ENCODE results near the gene ATG10. TPM values are rescaled to one million over a fixed set of nuclear protein-coding genes. Genes with fewer than 3 reads are reported as not detected.

Gene ATG10
- total RNA-seq (ENCODE audit: unreplicated experiment): 6.2 TPM
- long read RNA-seq, partial matches to known transcripts: 0 of 2 reads
- long read RNA-seq, other reads (novel, unspliced or antisense): 1 of 2 reads

DNA sequence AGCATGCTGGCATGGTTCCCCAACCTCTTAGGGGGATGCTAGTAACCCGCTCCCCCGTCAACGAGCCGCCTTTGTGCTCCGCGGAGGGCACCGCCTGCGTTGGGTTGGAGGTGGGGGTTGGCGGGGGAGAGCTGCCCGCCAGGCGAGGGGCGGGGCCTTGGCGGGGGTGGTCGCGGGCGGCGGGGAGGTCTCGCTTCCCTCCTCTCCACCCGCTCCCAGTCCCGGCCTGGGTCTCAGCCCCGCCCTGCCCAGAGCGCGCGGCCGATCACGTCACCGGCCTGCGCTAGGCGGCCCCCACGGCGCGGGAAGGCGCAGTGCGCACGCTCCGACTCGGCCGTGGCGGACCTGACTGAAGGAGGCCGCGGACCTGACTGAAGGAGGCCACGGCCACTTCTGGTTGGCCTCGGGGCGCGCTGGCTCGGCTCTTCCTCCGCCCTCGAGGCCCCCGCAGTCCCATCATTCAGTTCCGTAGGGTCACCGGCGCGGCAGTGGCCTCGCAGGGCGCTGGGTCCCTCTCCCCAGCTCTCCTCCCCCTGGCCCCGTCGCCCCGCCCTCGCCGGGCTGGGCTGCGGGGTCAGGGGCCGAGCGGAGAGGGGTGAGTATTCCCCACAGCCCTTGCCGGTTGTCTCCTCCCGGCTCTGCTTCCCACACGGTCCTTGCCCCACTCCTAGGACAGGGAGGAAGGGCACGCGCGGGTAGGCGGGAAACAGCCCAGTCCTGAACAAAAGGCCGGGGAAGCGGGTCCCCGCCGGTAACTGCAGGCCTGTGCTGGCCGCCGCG lies at the start of gene ATG10:
Gene ATG10 (plus strand): TSS at position 312 of the 780 bp plus-strand sequence. CDS start 15,548 bp downstream, outside the sequence.
- Mint-ChIP-seq H3K4me3 (ENCODE audit: unreplicated experiment) (peak within 1 kb of the TSS; percentile 90), H3K27ac (ENCODE audit: unreplicated experiment) (peak within 1 kb of the TSS; percentile 89), H3K36me3 (ENCODE audit: low read depth, unreplicated experiment) (no peaks in the 10 kb centered on the region), H3K9me3 (ENCODE audit: unreplicated experiment) (no peaks in the 10 kb centered on the region), H3K27me3 (ENCODE audit: unreplicated experiment) (peaks cover 3% of the 10 kb centered on the region), H3K4me1 (ENCODE audit: unreplicated experiment) (peaks cover 17% of the 10 kb centered on the region)
- DNase-seq (ENCODE audit: low spot score): peak; percentile 96
- TF ChIP-seq, protein P1, sequence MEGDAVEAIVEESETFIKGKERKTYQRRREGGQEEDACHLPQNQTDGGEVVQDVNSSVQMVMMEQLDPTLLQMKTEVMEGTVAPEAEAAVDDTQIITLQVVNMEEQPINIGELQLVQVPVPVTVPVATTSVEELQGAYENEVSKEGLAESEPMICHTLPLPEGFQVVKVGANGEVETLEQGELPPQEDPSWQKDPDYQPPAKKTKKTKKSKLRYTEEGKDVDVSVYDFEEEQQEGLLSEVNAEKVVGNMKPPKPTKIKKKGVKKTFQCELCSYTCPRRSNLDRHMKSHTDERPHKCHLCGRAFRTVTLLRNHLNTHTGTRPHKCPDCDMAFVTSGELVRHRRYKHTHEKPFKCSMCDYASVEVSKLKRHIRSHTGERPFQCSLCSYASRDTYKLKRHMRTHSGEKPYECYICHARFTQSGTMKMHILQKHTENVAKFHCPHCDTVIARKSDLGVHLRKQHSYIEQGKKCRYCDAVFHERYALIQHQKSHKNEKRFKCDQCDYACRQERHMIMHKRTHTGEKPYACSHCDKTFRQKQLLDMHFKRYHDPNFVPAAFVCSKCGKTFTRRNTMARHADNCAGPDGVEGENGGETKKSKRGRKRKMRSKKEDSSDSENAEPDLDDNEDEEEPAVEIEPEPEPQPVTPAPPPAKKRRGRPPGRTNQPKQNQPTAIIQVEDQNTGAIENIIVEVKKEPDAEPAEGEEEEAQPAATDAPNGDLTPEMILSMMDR (IDR thresholded peaks at IDR 0.05; ENCODE audit: unreplicated experiment): no peak

DNA sequence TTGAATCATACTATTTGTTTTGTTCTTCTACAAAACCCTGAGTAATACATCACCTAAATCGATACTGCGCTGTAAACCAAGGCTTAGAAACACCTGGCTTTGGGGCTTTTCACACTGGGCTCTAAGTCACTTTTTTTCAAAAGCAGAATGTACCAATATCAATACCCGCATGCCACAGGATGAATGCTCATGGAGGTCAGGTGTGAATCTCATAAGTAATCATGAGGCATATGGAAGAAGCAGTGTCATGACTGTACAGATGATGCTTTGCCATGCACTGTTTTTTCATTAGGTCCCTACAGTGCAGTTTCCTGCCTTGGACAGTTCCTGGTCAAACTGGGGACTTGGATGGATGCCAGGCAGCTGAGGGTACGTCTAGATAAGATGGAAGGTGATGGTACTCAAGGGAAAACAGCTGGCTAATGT lies 49.0 kb upstream of the ATG10 start:
- Mint-ChIP-seq H3K27ac (ENCODE audit: unreplicated experiment) (no peak overlapping the region), H3K4me1 (ENCODE audit: unreplicated experiment) (no peaks in the 10 kb centered on the region), H3K27me3 (ENCODE audit: unreplicated experiment) (peaks cover 2% of the 10 kb centered on the region), H3K9me3 (ENCODE audit: unreplicated experiment) (no peaks in the 10 kb centered on the region), H3K4me3 (ENCODE audit: unreplicated experiment) (no peak overlapping the region), H3K36me3 (ENCODE audit: low read depth, unreplicated experiment) (peaks cover 4% of the 10 kb centered on the region)
- DNase-seq (ENCODE audit: low spot score): no peak
- TF ChIP-seq, protein P1 (IDR thresholded peaks at IDR 0.05; ENCODE audit: unreplicated experiment): no peak

DNA sequence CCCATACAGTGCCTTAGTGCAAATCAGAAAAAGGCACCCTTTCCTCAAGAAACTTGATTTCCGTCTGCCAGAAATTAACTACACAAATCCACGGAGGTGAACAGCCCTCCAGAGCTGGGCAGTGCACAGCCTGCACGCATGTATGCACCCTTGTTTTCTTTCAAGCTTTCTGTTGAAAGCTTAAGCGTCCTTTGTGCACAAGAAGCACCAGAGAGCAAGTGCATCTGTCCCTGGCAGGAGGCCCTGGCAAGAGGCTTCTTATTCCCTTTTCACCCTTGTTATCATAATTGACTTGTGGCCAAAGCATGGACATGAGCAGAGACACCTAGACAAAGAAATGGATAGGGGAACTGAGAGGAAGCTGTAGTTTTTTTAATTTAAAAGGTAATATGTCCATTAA lies 47.4 kb upstream of the ATG10 start:
- Mint-ChIP-seq H3K36me3 (ENCODE audit: low read depth, unreplicated experiment) (peaks cover 4% of the 10 kb centered on the region), H3K27ac (ENCODE audit: unreplicated experiment) (no peak overlapping the region), H3K4me3 (ENCODE audit: unreplicated experiment) (no peak overlapping the region), H3K9me3 (ENCODE audit: unreplicated experiment) (no peaks in the 10 kb centered on the region), H3K27me3 (ENCODE audit: unreplicated experiment) (peaks cover 2% of the 10 kb centered on the region), H3K4me1 (ENCODE audit: unreplicated experiment) (no peaks in the 10 kb centered on the region)
- DNase-seq (ENCODE audit: low spot score): no peak
- TF ChIP-seq, protein P1 (IDR thresholded peaks at IDR 0.05; ENCODE audit: unreplicated experiment): no peak

DNA sequence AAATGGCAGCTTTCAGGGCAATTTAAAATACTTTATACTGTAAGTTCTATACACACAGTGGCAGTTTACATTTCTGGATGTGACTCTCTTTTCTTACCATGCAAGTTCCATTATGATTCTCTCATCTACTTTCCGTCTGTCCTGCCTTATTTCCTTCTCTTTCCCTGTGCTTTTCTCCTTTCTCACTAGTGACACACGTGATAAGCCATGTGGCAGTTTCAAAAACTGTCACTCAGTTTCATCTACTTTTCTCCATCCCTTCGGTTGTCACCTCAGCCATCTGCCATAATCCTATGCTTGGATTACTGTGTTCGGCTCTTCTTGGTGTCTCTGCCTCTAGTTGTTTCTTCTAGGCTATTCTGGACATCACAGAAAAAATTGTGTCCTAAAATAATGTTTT lies 46.8 kb upstream of the ATG10 start:
- no peaks in the 10 kb centered on the region for H3K4me1 Mint-ChIP-seq (ENCODE audit: unreplicated experiment)
- DNase-seq (ENCODE audit: low spot score): no peak
- no peak overlapping the region for H3K4me3 Mint-ChIP-seq (ENCODE audit: unreplicated experiment)
- H3K27me3 Mint-ChIP-seq (ENCODE audit: unreplicated experiment): peaks cover 2% of the 10 kb centered on the region
- H3K36me3 Mint-ChIP-seq (ENCODE audit: low read depth, unreplicated experiment): peaks cover 4% of the 10 kb centered on the region
- no peaks in the 10 kb centered on the region for H3K9me3 Mint-ChIP-seq (ENCODE audit: unreplicated experiment)
- TF ChIP-seq, protein P1 (IDR thresholded peaks at IDR 0.05; ENCODE audit: unreplicated experiment): no peak
- no peak overlapping the region for H3K27ac Mint-ChIP-seq (ENCODE audit: unreplicated experiment)

DNA sequence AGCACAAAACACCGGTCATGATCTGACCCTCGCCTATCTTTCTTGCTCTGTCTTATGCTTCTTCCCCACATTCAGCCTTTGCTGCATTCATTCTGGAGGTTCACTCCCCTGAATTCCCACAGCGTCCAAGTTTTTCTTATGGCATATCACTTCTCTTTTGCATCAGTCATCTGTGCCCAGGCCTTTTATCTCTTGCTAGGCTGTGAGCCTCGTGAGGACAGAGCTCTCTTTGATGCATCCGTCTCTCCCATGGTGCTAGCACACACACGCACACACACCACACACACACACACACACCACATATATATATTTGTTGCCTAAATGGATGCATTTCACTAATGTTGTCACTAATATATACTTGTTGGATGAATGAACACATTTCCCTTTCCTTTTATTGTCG lies 45.8 kb upstream of the ATG10 start:
- Mint-ChIP-seq H3K36me3 (ENCODE audit: low read depth, unreplicated experiment) (peaks cover 4% of the 10 kb centered on the region), H3K27ac (ENCODE audit: unreplicated experiment) (no peak overlapping the region), H3K4me3 (ENCODE audit: unreplicated experiment) (no peak overlapping the region), H3K27me3 (ENCODE audit: unreplicated experiment) (peaks cover 2% of the 10 kb centered on the region), H3K4me1 (ENCODE audit: unreplicated experiment) (no peaks in the 10 kb centered on the region), H3K9me3 (ENCODE audit: unreplicated experiment) (no peaks in the 10 kb centered on the region)
- no peak for DNase-seq (ENCODE audit: low spot score)
- TF ChIP-seq, protein P1 (IDR thresholded peaks at IDR 0.05; ENCODE audit: unreplicated experiment): no peak

Data from endothelial cell (in vitro differentiated cells).